ENCODE results near the gene GNAO1. TPM values are rescaled to one million over a fixed set of nuclear protein-coding genes. Genes with fewer than 3 reads are reported as not detected.

Gene GNAO1
- total RNA-seq, 4 donors from 2014 or later: 1.4 to 4.4 (median 2.5) TPM

- Histone ChIP-seq H3K27me3 (no peaks in the 10 kb centered on the region), H3K27ac (no peak overlapping the region), H3K4me3 (replicated peaks in 1 of 3) (no peak overlapping the region), H3K9me3 (no peaks in the 10 kb centered on the region), H3K4me1 (peaks cover 4 to 5% of the 10 kb centered on the region in 2 donors), H3K36me3 (peaks cover 22 to 46% of the 10 kb centered on the region in 2 donors)
- DNase-seq: no peak
- TF ChIP-seq POLR2A (IDR thresholded peaks at IDR 0.05) (no peak), CTCF (IDR thresholded peaks at IDR 0.05) (no peak)
- intact Hi-C loops (cut with DNase I): no loop called here
- WGBS, 2 donors: 83 to 94% methylated on average over 7 of the region's 7 CpGs
Measured at GRCh38 chr16:56365552-56365951, 174.3 kb downstream of the GNAO1 start.

- no peak for TF ChIP-seq POLR2A (IDR thresholded peaks at IDR 0.05)
- no peak for TF ChIP-seq CTCF (IDR thresholded peaks at IDR 0.05)
- Histone ChIP-seq H3K27me3 (no peaks in the 10 kb centered on the region), H3K4me1 (peaks cover 13 to 14% of the 10 kb centered on the region in 2 donors), H3K9me3 (no peaks in the 10 kb centered on the region), H3K27ac (no peak overlapping the region), H3K4me3 (replicated peaks in 1 of 3) (no peak overlapping the region), H3K36me3 (peaks cover 20 to 44% of the 10 kb centered on the region in 2 donors)
- DNase-seq: no peak
- intact Hi-C loops (cut with DNase I): no loop called here
- 91 to 95% methylated on average over 7 to 9 of the region's 9 CpGs for WGBS, 2 donors
Measured at GRCh38 chr16:56366945-56367344, 175.7 kb downstream of the GNAO1 start.

- 97% methylated on average over 6 of the region's 6 CpGs for WGBS, 2 donors
- Histone ChIP-seq H3K36me3 (peaks cover 13 to 37% of the 10 kb centered on the region in 2 donors), H3K9me3 (no peaks in the 10 kb centered on the region), H3K4me1 (peaks cover 13 to 14% of the 10 kb centered on the region in 2 donors), H3K27me3 (no peaks in the 10 kb centered on the region), H3K27ac (no peak overlapping the region), H3K4me3 (replicated peaks in 1 of 3) (no peak overlapping the region)
- no peak for TF ChIP-seq POLR2A (IDR thresholded peaks at IDR 0.05)
- no peak for DNase-seq
- intact Hi-C loops (cut with DNase I): no loop called here
Measured at GRCh38 chr16:56367764-56368163, 176.5 kb downstream of the GNAO1 start.

- Histone ChIP-seq H3K4me3 (replicated peaks in 1 of 3) (no peak overlapping the region), H3K27ac (no peak overlapping the region), H3K9me3 (no peaks in the 10 kb centered on the region), H3K36me3 (peaks cover 7 to 32% of the 10 kb centered on the region in 2 donors), H3K27me3 (no peaks in the 10 kb centered on the region), H3K4me1 (peaks cover 13 to 14% of the 10 kb centered on the region in 2 donors)
- DNase-seq: no peak
- TF ChIP-seq CTCF (IDR thresholded peaks at IDR 0.05) (no peak), POLR2A (IDR thresholded peaks at IDR 0.05) (no peak)
- intact Hi-C loops (cut with DNase I): no loop called here
- WGBS, 2 donors: 96 to 99% methylated on average over 2 of the region's 2 CpGs
Measured at GRCh38 chr16:56368545-56368944, 177.3 kb downstream of the GNAO1 start.

- Histone ChIP-seq H3K4me1 (peaks cover 13 to 14% of the 10 kb centered on the region in 2 donors), H3K27ac (no peak overlapping the region), H3K36me3 (peaks cover under 1 to 26% of the 10 kb centered on the region in 2 donors), H3K4me3 (replicated peaks in 1 of 3) (no peak overlapping the region), H3K9me3 (no peaks in the 10 kb centered on the region), H3K27me3 (no peaks in the 10 kb centered on the region)
- intact Hi-C loops (cut with DNase I): no loop called here
- WGBS, 2 donors: 91 to 93% methylated on average over 5 of the region's 5 CpGs
- TF ChIP-seq POLR2A (IDR thresholded peaks at IDR 0.05) (no peak), CTCF (IDR thresholded peaks at IDR 0.05) (no peak)
- no peak for DNase-seq
Measured at GRCh38 chr16:56369202-56369601, 177.9 kb downstream of the GNAO1 start.
